Astrocyte of the hippocampus (primary cell): Measurements from ENCODE around the gene FAM53B.
A peak's percentile ranks its signal among the peaks of the same experiment; 100 is the strongest.

ENCODE experiments used
- DNase-seq: peaks from one replicate; pipeline ENCODE4 v3.0.0; 2011; ENCODE audit warnings: low read depth, low spot score

Gene FAM53B

DNA sequence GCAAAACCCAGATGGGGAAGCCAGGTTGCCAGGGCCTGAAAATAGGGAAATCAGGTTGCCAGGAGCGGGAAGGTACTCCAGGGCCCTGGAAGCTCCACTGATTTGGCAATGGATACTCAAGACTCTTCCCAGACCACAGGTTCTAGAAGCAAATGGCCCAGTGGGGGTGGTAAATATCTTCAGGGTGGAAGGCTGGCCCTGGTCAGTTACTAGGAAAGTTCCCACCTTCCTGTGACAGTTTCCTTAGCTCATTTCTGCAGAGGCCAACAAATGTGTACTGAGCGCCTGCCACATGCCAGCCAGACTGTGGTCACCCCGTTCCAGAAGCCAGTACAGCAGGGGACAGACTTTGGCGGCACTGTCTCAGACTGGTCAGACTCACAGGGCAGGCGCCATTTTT, 113.6 kb downstream of the FAM53B start:
- DNase-seq: no peak

DNA sequence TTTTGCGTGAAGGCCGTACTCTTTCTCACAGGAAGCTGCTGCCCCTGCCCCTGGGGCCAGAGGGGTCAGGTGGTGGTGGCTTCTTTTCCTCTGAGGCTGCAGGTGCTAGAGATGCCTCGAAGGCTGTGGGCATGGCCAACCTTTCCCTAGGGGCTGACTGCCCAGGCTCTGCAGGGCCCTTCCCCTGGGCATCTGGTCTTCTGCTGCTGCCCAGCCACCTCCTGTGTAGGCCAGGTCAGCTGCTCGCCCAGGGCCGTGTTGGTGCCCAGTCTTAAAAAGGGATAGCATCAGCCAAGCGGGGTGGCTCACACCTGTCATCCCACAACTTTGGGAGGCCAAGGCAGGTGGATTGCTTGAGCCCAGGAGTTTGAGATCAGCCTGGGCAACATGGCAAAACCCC, 114.3 kb downstream of the FAM53B start:
- DNase-seq: no peak

DNA sequence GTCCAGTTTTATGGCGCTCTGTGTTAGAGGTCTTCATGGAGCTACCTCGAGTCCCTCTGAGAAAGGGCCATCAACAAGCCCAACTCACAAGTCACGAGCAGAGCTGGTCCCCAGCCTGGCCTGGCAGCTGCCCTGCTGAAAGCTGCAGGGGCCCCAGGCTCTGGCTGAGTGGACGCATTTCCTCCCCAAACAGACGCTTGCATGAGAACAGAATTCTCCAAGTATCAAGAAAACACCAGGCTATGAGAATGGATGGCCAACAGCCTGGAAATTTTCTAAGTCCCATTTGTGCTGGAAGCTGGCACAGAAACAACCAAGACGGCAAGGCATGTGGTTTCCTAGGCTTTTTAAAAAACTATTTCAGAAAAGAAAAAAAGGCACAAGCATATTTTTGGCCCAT, 114.8 kb downstream of the FAM53B start:
- peak; percentile 57 for DNase-seq

DNA sequence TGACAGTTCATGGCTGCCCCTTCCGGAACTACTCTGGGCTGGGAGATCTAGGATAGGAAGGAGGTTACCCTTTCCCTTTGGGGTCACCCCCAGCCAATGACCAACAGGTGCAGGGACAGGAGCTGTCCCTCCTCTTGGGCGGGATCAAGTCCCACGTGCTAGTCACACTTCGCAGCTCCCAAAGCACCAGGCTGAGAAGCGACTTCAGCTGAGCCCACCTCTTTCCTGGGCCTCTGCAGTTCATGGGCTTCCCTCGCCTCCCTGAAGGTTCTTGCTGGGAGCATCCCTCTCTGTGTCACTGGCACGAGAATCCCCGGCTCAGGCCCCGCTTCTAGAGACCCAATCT, 115.5 kb downstream of the FAM53B start:
- DNase-seq: no peak

DNA sequence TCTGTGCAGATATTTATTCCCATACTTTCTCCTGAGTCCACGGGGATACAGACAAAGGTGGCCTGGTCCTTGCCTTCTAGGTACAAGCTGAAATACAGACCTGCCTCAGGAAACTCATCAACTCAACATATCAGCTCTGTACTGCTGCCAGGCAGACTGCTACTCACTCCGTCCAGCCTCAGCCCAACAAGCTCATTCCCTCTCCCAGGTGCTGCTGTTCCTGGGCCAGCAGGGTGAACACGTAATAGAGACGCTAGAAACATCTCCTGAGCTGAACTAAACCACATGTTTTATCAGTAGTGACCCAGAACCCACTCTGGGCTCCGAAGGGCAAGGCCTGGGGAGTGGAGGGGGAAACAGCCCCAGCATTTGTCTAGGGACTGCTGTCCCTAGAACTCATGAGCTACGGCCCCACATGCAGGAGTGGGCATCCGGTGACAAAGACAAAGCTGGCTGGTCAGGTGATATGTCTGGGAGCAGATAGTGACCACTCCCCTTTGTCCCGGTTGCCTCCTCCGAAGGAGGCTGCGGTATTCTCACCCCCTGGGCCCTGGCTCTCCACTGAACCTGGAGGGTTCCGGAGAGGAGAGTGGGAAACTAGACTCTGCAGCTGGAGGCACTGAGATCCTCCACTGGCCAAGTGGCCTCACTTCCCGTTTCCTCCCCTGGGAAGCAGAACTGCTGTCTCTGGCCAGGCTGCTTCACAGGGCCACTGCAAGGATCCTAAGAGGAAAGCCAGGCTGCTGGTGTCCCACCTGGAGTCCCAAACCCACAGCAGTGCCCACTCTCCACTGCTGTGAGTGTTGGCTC, 116.1 kb downstream of the FAM53B start:
- no peak for DNase-seq

DNA sequence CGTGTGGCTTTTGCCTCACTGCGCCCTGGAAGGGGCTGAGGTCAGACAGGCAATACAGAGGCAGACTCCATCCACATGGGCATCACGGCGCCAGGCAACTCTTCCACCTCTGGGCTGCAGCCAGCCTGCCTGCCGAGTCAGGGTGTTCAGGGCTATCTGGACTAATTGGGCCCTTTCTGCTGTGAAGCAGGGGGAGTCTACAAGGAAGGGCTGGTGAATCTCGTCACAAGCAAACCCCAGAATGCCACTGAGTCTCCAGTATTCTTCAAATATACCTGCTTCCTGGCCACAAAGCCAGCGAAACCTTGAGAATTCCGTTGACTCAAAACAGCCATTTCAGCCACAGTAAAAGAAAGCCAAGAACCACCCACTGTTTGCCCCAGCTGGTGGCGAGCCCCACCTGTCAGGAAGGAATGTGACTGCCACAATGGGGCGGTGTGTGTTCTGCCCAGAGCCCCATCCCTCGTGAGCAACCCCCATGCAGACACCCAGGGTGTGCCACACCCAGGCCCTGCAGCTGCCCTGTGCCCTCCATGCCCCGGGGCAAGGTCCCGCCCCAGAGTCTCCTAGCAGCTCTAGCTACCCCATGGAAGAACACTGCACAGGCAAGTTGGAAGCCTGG, 117.3 kb downstream of the FAM53B start:
- DNase-seq: no peak

DNA sequence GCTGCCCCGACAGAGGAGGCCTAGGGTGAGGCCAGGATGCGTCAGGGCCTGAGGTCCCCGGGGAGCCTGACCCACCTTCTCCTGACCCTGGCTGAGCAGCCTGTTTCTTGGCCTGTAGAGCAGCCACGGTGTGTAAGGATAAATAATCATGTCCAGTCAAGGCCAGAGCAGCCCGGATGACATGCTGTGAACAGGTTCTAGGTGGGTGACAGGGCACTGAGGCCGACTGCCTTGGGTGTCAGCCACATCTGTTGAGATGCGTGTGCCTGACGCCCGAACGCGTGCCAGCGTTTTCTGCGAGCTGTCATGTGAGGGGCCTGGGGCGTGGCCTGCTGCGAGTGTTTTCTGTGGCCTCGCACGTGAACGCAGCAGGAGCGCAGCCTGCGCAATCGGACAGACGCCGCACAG, 118.3 kb downstream of the FAM53B start:
- no peak for DNase-seq

DNA sequence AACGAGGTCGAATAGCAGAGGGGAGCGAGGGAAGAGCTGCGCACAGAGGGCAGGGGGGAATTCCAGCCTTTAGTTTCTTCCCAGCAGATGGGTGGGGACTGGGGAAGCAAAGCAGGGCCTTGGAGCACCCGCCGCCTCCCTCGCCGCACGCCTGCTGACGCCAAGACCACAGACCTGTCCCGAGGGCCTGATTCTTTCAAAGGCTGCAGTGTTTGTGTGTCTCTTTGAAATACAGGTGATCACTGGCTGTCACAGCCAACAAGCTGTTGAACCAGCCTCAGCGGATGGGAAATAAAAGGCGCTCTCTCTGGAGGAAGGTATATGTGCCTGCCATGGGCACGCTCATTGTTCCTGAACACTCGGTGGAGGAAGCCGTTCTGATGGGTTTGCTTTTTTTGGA, 119.3 kb downstream of the FAM53B start:
- DNase-seq: no peak

DNA sequence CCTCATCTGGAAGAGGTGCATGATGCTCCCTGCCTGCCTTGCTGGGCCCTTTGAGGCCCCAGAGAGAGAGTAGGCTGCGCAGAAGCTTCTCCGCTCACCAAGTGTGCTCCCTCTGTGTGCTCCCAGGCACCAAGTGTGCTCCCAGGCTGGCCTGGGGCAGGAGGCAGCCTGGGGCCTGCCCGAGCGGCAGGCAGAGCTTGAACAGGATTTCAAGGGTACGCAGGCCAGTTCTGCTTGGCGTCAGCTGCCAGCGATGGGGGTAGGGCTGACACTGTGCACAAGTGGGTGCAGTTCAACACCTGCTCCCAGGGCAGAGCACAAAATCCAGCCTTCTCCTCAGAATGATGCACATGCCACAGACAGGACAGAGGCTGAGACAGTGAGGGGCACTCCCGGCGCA, 119.7 kb downstream of the FAM53B start:
- no peak for DNase-seq

DNA sequence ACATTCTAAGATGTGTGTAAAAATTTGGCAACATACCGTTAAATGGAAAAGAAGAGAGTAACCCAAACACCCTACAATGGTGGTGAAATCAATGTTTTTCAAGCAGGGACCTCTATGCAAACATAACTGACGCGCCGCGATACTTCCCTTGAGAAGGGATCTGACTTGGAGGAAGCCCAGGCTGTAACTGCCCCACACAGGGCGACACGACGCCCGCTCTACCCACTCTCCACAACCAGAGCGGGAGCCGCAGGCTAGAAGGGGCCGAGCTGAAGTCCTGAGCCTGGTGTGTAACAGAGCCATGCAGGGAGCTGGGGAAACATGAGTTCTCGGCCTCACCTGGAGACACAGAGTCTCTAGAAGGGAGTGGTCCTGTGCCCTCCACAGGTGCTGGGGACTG, 120.2 kb downstream of the FAM53B start:
- DNase-seq: no peak

DNA sequence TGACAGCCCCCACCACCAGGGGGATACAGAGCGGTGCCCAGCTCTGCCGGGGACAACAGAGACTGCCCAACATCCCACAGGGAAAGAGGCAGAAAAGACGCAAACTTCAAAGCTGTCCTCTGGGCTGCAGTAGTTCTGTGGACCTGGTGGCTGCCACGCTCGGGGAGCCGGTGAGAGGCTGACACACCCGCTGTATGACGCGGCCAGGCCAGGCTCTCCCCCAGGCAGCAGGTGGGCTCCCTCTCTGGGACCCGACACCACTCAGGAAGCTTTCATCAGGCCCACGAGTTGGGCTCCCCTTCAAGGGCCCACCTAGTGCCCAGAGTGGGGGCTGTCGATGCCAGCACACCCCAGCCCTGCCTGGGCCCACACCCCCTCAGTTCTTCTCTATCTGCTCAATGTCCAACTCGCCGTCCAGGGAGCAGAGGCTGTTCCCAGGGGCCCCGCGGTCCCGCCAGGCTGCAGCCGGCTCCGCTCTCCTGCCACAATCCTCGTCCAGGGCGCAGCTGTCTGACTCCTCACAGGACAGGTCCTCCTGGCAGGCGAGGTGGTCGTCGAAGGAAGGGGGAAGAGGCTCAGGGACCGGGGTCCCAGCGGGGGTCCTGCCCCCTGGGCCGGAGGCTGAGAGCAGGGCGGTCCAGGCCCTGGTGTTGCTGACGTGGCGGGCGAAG, 121.2 kb downstream of the FAM53B start:
- no peak for DNase-seq

DNA sequence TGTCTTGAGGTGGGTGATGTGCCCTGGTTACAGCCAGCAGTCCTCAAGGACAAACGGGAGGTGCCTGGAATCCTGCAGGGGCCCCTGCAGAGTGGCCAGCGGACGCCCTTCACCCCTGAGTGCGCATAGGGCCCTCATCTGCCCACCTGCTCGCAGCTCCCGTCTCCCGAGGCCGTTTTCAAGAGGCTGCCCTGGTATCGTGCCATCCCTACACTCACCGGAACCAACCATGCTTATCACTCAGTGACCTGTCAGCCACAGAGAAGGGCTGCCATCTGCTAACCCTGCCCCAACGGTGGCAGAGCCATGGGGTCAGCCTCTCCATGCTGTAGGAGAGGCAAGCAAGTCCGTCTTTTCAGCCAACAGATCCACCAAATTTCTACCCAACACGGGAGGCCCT, 122.0 kb downstream of the FAM53B start:
- no peak for DNase-seq

DNA sequence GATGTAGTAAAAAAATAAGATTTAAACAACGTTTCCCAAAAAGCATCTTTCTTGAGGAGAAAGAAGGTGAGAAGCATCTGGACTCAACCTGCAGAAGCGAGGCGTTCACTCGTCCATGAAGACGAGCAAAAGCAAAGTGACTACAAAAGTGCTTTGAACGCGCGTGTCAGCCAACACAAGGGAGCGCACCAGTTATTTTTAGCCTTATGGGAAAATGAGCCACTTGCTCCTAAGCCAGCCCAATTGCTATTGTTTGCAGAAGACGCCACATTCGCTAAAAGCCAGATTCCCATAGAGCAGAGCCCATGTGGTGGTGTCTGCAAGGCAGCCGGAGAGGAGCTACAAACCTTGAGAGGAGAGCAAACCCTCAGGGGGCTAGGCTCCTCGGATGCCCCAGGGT, 122.5 kb downstream of the FAM53B start:
- DNase-seq: no peak

DNA sequence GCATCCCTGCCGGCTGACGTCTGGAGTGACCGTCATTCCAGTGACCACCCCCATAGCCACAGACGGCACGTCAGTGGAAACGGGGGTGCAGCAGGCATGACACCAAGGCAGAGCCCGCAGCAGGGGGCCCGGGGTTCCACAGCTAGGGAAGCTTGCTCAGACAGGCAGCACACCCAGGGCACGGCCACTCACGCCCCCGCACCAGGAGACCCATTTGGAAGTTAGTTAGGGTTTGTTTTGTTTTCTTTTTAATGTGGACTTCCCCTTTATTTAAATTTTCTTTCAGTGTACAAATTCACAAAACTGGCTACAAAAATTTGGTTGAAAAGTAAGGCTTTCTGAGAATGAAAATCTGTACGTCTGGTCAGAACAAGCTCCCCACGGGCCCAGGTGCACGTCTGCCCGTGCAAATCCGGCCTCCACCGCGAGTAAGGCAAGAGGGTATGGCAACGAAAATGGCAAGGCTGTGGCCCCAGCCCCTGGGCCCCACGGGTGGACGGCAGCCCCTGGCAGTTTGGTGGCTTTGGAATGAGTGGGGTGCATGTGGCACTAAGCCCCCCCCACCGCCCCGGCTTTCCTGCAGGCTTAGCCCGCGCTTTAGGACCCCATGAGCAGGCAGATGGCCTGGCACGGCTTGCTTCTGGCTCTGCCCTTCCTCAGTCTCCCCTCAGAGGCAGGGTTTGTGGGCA, 124.2 kb downstream of the FAM53B start:
- DNase-seq: no peak

DNA sequence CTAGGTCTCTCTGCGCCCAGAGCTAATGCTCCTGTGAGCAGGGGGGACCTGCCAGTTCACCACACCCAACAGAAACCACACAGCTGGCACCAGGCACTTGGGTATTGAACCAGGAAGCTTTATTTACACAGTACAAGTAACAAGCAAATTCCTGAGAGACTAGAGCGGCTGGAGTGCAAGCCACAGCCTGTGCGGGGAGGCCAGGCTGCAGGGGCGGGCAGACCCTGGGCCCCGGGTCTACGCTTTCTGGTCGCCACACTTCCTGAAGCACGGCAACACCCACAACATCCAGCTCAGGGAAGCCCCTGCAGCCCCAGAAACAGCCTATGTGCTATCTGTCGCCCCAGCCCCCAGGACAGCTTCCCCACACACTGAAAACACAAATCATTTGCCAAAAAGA, 125.0 kb downstream of the FAM53B start:
- DNase-seq: peak; percentile 70

DNA sequence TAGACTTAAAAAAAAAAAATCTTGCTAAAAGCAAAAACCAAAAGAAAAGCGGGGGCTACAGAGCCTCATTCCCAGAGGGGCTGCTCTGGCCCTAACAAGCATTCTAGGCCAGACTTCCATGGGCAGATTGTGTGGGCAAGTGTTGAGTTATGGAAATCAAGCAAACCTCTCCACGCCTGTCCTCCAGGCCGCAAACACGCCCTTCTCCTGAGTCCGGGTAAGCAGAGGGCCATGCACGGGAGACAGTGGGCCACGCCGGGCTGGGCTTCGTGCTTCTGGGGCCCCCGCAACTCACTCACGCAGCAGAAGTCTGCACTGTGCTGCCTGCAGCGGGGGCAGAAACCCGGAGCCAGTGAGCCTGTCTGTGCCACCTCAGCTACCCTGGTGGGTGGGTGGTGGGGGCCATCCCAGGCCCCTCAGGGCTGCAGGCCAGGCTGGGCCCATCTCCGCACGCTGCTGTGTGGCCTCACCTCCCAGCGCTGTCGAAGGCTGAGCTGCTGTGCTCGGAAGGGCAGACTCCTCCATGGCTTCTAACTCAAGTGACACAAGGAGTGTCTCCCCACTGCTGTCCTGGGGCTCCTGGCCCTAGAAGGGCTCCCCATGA, 125.6 kb downstream of the FAM53B start:
- no peak for DNase-seq

DNA sequence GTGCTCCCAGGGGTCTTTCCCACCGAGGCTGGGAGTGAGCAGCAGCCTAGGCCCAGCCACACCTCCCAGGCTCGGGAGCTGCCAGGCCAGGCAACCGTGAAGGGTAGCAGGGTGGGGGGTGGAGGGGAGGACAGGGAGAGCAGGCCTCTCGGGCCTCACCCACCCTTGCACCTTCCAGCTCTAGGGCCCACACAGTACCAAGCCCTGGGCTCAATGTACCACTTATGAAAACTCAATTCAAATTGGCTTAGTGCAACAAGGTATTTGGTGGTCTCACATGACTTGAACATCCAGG, 127.4 kb downstream of the FAM53B start:
- DNase-seq: no peak

DNA sequence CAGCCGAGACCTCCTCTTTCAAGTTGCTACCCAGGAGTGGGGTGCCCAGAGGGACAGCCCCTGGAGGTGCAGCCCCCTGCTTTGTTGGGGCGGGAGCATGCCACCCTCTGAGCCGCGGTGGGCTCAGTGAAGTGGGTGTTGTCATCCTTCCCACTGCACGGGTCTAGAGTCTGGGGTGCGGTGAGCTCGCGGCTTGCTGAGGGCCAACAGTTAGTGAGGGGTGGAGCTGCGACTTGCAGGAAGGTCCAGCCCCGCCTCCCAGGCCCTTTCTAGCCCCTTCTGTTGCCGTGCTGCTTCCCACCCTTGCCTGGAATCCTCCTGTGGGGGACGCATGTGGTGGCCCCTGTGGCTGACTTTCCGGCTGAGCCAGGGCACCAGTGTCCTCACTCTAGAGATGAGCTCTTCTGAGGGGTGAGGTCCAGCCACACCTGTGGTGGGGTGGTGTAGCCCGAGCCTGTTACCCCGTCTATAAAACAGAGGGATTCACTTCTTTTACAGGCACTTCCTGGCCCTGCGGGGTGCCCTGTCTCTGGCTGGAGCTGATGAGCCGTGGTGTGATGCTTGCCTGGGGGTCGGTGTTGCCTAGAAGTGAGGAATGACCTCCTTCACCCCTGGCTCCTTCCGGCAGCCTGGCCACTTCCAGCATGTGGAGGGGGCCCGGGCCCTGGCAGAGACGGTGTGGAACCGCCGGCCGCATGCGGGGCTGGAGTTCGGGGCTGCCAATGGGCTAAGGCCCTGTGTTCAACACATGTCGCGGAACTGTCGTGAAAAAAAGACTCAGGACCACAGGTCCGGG, 127.9 kb downstream of the FAM53B start:
- no peak for DNase-seq

DNA sequence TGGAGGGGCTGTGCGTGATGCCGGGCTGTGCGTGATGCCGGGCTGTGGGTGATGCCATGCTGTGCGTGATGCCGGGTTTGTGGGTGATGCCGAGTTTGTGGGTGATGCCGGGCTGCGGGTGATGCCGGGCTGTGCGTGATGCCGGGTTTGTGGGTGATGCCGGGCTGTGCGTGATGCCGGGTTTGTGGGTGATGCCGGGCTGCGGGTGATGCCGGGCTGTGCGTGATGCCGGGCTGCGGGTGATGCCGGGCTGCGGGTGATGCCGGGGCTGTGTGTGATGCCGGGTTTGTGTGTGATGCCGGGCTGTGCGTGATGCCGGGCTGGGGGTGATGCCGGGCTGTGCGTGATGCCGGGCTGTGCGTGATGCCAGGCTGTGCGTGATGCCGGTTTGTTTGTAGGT, 128.9 kb downstream of the FAM53B start:
- no peak for DNase-seq

DNA sequence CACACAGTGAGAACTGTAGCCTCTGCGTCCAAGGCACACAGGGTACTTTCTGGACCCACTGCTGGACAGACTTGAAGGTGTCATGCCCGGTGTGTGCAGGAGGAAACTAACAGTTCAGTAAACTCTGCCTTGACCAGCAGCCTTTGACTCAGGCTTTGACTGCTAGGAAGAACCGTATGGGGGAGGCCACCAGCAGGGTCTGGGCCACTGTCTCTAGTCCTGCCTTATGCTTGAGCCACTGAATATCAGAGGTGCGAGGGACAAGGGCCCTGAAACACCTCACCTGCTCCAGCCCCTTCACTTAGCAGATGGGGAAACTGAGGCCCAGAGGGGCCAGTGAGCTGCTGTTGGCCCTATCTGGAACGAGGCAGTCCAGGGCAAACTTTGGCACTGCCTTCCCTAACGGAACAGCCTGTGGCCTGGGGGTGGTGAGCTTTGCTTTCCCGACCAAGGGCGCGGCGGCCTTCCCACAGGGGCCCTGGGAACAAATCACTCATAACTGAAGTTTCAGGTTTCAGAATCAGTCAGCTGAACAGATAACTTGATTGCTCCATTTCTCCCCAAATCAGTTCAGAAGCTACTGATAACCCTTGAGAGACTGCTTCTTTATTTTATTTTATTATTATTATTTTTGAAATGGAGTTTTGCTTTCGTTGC, 130.0 kb downstream of the FAM53B start:
- no peak for DNase-seq
